IPS-15b (cell line): Measurements from ENCODE around the gene NPAS3.

Experiments used
- H3K27me3 ChIP-seq: one replicate; pipeline ENCODE4 v1.6.1; 2013; ENCODE audit warnings: low read length; ENCODE audit not compliant: control insufficient read depth, insufficient read depth
- H3K36me3 ChIP-seq: one replicate; pipeline ENCODE4 v1.6.1; 2013; ENCODE audit warnings: low read length; ENCODE audit not compliant: control insufficient read depth, insufficient read depth
- H3K4me1 ChIP-seq: one replicate; pipeline ENCODE4 v1.6.1; 2013; ENCODE audit warnings: mild to moderate bottlenecking, low read length; ENCODE audit not compliant: control insufficient read depth, insufficient read depth
- H3K4me3 ChIP-seq: one replicate; pipeline ENCODE4 v1.5.1; 2013; ENCODE audit warnings: low read depth, low read length
- H3K9ac ChIP-seq: one replicate; pipeline ENCODE4 v1.6.1; 2013; ENCODE audit warnings: low read depth, mild to moderate bottlenecking, low read length
- H3K9me3 ChIP-seq: one replicate; pipeline ENCODE4 v1.6.1; 2013; ENCODE audit warnings: mild to moderate bottlenecking, low read length; ENCODE audit not compliant: control insufficient read depth, insufficient read depth

NPAS3 gene

DNA sequence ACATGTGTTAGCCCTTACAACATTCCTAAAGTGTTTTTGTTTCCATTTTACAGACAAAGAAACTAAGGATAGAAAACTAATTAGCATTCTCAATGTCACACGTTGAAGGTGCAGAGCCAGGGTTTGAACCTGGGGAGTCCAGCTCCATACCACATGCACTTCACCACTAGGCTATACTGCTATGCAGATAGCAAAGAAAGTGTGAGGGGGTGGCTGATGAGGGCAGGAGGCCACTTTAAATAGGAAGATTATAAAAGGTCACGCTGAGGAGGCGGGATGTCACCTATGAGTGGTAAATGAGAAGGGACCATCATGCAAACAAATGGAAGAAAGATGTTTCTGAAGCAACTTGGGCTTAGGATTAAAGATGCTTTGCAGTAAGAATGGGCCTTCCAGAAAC lies 798.3 kb downstream of the NPAS3 start:
- H3K4me3 ChIP-seq, result no peak overlapping the region
- H3K9ac ChIP-seq, result no peak overlapping the region
- no peaks in the 10 kb centered on the region for H3K27me3 ChIP-seq
- no peaks in the 10 kb centered on the region for H3K36me3 ChIP-seq
- H3K4me1 ChIP-seq, result no peaks in the 10 kb centered on the region
- H3K9me3 ChIP-seq, result no peaks in the 10 kb centered on the region

DNA sequence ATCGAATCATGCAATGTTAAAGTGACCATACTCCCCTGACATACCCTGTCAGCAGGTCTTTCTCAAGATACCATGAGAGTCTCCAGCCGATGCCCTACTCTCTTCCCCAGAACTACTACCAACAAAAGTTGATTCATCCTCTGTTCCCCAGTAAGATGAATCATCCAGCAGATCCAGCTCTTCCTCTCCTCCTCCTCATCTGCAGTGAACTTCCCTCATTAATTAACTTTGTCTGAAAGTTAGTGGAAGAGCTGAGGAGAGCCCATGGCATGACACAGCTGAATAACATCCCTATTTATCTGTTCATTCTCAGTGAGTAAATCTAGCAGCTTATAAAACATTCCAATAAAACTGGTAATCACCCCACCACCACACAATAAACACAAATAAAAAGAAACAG lies 798.8 kb downstream of the NPAS3 start:
- Histone ChIP-seq H3K27me3 (no peaks in the 10 kb centered on the region), H3K9ac (no peak overlapping the region), H3K9me3 (no peaks in the 10 kb centered on the region), H3K4me3 (no peak overlapping the region), H3K36me3 (no peaks in the 10 kb centered on the region), H3K4me1 (no peaks in the 10 kb centered on the region)

DNA sequence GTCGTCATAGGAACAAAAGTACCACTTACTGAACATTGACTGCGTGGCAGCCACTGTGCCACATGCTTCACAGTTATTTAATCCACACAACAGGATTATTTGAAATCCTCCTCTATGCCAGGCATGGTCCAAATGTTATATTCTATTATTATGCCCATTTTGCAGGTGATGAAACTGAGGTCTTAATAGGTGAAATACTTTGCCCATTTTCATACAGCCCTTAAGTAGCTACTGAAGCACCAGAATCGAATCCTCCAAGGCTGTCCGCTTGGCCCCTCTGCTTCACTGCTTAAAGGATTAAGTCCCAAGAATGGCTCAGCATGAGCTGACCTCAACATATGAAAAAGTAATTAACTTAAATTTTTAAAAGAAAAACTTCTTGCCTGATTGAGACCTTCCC lies 799.4 kb downstream of the NPAS3 start:
- H3K9me3 ChIP-seq, result no peaks in the 10 kb centered on the region
- no peak overlapping the region for H3K4me3 ChIP-seq
- H3K9ac ChIP-seq, result no peak overlapping the region
- H3K27me3 ChIP-seq, result no peaks in the 10 kb centered on the region
- H3K4me1 ChIP-seq, result no peaks in the 10 kb centered on the region
- H3K36me3 ChIP-seq, result no peaks in the 10 kb centered on the region

DNA sequence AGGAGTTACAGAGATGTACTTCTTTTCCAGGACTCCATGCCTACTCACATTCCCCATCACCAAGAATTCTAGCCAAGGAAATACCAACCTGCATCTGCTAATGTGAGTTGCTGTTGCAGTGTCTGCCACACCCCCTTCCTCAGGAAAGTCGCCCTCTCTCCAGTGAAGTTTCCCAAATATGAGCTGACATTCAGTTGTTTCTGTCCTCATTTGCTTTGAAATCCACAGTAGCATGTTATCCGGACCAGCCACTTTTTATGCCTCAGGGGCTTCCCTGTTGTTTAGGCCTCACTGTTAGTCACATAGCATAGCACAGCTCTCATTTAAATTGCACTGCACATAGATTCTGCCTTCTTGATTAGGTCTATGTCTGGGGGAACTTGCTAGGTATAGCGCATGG lies 799.8 kb downstream of the NPAS3 start:
- no peak overlapping the region for H3K9ac ChIP-seq
- no peaks in the 10 kb centered on the region for H3K27me3 ChIP-seq
- H3K36me3 ChIP-seq, result no peaks in the 10 kb centered on the region
- no peaks in the 10 kb centered on the region for H3K9me3 ChIP-seq
- H3K4me1 ChIP-seq, result no peaks in the 10 kb centered on the region
- no peak overlapping the region for H3K4me3 ChIP-seq

DNA sequence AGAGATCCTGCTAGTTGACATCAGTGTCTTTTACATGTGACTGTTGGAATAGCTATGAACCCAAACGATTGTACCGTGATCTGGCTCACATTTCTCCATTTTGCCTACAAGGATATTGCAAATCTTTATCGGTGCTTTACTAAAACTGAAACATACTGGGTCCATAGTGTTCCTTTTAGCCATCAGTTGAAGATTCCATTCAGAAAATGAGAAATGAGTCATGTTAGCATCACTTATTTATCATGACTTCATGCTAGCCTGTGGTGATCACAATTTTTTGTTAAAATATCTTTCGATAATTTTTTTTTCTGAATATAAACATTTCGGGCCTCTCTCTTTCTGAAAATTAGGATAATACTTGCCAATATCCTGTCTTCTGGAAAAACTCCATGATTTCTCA lies 801.9 kb downstream of the NPAS3 start:
- Histone ChIP-seq H3K9ac (no peak overlapping the region), H3K4me1 (no peaks in the 10 kb centered on the region), H3K4me3 (no peak overlapping the region), H3K36me3 (no peaks in the 10 kb centered on the region), H3K9me3 (no peaks in the 10 kb centered on the region), H3K27me3 (no peaks in the 10 kb centered on the region)

DNA sequence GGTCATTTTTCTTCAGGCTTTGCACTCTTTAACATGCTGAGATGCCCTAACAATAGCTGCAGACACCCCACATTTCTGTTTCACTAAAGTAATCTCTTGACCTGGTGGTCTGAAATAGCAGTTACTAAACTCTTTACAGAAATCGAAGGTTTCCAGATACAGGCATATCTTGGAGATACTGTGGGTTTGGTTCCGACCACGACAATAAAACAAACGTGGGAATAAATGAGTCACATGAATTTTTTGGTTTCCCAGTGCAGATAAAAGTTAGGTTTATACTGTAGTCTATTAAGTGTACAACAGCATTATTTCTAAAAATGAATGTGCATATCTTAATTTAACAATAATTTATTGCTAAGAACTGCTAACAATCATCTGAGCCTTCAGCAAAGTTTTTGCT lies 803.5 kb downstream of the NPAS3 start:
- Histone ChIP-seq H3K4me1 (no peaks in the 10 kb centered on the region), H3K36me3 (no peaks in the 10 kb centered on the region), H3K27me3 (no peaks in the 10 kb centered on the region), H3K4me3 (no peak overlapping the region), H3K9ac (no peak overlapping the region), H3K9me3 (no peaks in the 10 kb centered on the region)

DNA sequence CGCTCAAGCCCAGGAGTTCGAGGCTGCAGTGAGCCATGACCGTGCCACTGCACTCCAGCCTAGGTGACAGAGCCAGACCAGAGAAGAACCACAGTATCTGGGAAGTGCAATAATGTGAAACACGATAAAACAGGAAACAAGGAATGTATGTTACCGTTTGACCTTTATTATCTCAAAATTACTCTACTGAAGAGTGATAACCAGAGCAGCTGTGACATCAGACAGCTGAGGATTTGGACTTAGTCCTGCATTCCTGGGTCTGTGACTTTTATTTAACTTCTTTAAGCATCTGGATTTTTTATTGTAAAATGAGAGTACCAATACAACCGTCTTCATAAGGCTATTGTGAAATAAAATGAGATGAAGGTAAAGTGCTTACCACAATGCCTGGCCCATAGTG lies 806.5 kb downstream of the NPAS3 start:
- Histone ChIP-seq H3K9me3 (no peaks in the 10 kb centered on the region), H3K4me3 (no peak overlapping the region), H3K27me3 (no peaks in the 10 kb centered on the region), H3K4me1 (no peaks in the 10 kb centered on the region), H3K9ac (no peak overlapping the region), H3K36me3 (no peaks in the 10 kb centered on the region)

DNA sequence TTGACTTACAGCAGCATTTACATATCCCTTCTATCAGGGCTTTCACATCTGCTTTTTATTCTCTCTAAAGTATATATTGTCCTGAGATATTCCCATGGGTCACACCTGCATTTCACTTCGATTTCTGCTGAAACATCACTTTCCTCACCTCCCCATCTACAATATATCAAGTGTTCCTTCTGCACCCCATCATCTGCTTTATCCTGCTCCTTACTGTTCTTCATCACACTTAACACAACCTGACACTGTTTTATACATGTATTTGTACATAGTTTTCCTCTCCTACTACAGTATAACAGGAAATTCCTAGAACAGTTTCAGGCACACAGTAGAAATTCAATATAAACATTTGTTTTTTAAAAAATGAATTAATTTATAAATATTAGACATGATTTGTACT lies 809.1 kb downstream of the NPAS3 start:
- H3K9ac ChIP-seq, result no peak overlapping the region
- no peaks in the 10 kb centered on the region for H3K36me3 ChIP-seq
- H3K9me3 ChIP-seq, result no peaks in the 10 kb centered on the region
- no peaks in the 10 kb centered on the region for H3K4me1 ChIP-seq
- H3K27me3 ChIP-seq, result no peaks in the 10 kb centered on the region
- H3K4me3 ChIP-seq, result no peak overlapping the region

DNA sequence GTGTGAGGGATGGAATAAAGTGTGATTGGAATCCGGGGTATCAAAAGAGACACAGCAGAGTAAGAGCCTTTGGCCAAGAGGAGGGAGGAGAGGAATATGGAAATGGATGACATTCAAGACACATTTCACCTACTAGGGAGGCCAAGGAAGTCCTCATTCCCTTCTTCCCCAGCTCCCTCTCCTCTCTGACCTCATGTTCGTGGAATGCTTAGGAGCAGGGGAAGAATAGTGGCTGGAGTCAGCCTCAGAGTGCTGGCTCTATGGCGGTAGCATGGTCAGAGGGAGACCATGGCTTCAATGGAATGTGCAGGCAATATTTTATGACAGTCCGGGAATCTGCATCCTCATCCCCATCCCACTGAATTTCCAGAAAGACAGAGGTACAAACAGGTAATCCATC lies 815.6 kb downstream of the NPAS3 start:
- no peaks in the 10 kb centered on the region for H3K4me1 ChIP-seq
- no peak overlapping the region for H3K9ac ChIP-seq
- no peaks in the 10 kb centered on the region for H3K9me3 ChIP-seq
- H3K4me3 ChIP-seq, result no peak overlapping the region
- no peaks in the 10 kb centered on the region for H3K27me3 ChIP-seq
- no peaks in the 10 kb centered on the region for H3K36me3 ChIP-seq

DNA sequence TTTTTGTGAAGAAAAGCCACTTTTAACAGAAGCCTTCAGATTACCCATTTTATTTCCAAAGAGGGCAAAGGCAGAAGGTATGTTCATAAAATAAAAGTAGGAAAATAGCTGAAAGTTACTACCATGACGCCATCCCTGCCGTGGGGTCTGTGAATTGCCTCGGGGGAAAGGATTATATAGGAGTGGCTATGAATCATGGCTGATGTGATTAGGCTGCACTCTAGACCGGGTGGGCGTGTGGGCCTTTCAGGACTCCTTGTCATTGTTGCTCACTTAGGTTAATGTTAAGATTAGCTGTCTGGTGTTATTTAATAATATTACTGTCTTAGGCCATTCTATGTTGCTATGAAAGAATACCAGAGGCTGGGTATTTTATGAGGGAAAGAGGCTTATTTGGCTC lies 816.7 kb downstream of the NPAS3 start:
- H3K9me3 ChIP-seq, result no peaks in the 10 kb centered on the region
- H3K27me3 ChIP-seq, result no peaks in the 10 kb centered on the region
- H3K4me1 ChIP-seq, result no peaks in the 10 kb centered on the region
- H3K4me3 ChIP-seq, result no peak overlapping the region
- H3K9ac ChIP-seq, result no peak overlapping the region
- H3K36me3 ChIP-seq, result no peaks in the 10 kb centered on the region

DNA sequence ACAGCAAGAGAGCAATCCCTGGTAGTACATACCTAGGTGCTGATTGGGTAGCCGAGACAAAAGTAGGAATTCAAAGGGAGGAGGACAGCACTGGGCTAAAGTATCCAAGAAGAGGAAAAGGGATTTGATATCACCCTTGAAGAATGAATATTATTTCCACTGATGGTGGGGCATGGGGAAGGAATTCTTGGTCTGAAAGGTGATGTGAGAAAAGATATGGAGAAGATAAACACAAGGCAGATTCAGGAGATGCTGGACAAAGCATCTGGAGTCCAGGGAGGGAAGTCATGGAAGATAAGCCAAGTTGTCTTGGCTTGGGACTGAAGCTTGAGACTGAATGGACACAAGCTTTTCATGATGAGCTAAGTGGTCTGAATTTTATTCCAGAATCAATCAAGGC lies 818.2 kb downstream of the NPAS3 start:
- H3K9ac ChIP-seq, result no peak overlapping the region
- no peak overlapping the region for H3K4me3 ChIP-seq
- no peaks in the 10 kb centered on the region for H3K9me3 ChIP-seq
- H3K4me1 ChIP-seq, result no peaks in the 10 kb centered on the region
- no peaks in the 10 kb centered on the region for H3K27me3 ChIP-seq
- H3K36me3 ChIP-seq, result no peaks in the 10 kb centered on the region

DNA sequence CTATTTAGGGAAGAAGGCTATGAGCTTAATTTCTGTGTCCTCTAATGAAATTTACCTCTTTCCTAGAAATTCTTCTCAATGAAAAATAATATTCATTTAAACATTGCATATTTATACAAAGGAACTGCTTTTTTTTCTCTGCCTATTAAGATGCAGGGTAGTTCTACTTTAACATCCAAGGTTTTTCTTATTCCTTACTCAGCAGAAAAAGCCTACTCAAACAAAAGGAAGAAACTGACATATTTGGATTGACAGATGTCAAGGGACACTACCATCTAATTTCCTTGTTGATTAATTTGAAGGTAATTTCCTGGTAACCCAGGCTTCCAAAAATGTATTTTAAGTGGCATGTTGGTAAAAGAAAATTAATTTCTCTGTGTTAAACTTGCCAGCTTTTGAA lies 819.9 kb downstream of the NPAS3 start:
- no peak overlapping the region for H3K4me3 ChIP-seq
- H3K9ac ChIP-seq, result no peak overlapping the region
- no peaks in the 10 kb centered on the region for H3K36me3 ChIP-seq
- H3K9me3 ChIP-seq, result no peaks in the 10 kb centered on the region
- no peaks in the 10 kb centered on the region for H3K4me1 ChIP-seq
- no peaks in the 10 kb centered on the region for H3K27me3 ChIP-seq
